Measurements from ENCODE around the gene EXOC1. TPM values are rescaled to one million over a fixed set of nuclear protein-coding genes. Genes with fewer than 3 reads are reported as not detected.
"Not testable (repeated sequence)": the region's sequence is repeated elsewhere in the genome, so short reads cannot be mapped to it uniquely, and the experiment has no call there.

Gene EXOC1
- total RNA-seq, 2 donors from 2014 or later: 18.0 to 18.4 TPM

- Histone ChIP-seq H3K4me1 (no peaks in the 10 kb centered on the region), H3K9me3 (no peaks in the 10 kb centered on the region), H3K27me3 (no peaks in the 10 kb centered on the region), H3K36me3 (no peaks in the 10 kb centered on the region), H3K27ac (no peak overlapping the region), H3K4me3 (no peak overlapping the region)
- no peak for DNase-seq (ENCODE audit: low spot score)
- TF ChIP-seq CTCF (IDR thresholded peaks at IDR 0.05): no peak
Observed at GRCh38 chr4:55927803-55928437, 74.5 kb downstream of the EXOC1 start.

GRCh38 chr4:55928846-55929245, 75.4 kb downstream of the EXOC1 start:
- H3K36me3 ChIP-seq: no peaks in the 10 kb centered on the region
- H3K4me3 ChIP-seq: no peak overlapping the region
- TF ChIP-seq CTCF (IDR thresholded peaks at IDR 0.05): no peak
- H3K9me3 ChIP-seq: peaks cover 0 to 3% of the 10 kb centered on the region in 2 donors
- H3K27ac ChIP-seq: no peak overlapping the region
- no peaks in the 10 kb centered on the region for H3K27me3 ChIP-seq
- H3K4me1 ChIP-seq: no peaks in the 10 kb centered on the region
- no peak for DNase-seq (ENCODE audit: low spot score)

DNA sequence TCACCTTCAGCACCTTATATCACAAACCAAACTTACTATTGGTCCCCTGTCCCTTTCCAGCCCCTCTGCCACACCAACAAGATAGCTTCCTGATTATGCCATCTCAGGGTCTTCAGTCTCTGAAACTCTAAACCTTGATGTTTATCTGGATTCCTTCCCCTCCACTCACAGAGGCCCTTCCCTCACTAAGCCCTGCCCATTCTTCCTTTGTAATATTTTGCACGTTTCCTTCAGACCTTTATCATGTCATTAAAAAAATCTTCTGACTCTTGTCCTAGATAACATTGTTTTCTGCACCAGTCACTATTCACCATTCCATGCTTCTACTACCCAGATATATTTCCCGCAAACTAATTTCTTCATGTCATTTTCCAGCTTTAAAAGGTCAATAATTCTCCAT, 77.6 kb downstream of the EXOC1 start:
- H3K27ac ChIP-seq: no peak overlapping the region
- H3K9me3 ChIP-seq: peaks cover 2 to 12% of the 10 kb centered on the region in 2 donors
- no peaks in the 10 kb centered on the region for H3K27me3 ChIP-seq
- no peak overlapping the region for H3K4me3 ChIP-seq
- TF ChIP-seq CTCF (IDR thresholded peaks at IDR 0.05): no peak
- H3K4me1 ChIP-seq: no peaks in the 10 kb centered on the region
- no peak for DNase-seq (ENCODE audit: low spot score)
- no peaks in the 10 kb centered on the region for H3K36me3 ChIP-seq

DNA sequence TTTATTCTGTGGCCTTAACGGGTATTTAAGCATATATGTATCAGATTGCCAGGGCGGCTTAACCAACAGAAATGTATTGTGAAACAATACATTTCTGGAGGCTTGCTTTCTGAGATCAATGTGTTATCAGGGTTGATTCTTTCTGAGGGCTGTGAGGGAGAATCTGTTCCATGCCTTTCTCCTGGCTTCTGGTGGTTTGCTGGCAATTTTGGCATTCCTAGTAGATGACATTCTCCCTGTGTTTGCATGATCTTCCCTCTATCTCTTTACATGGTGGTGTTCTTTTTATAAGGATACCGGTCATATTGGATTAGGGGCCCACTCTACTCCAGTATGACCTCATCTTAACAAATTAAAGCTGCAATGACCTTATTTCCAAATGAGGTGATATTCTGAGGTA, 78.4 kb downstream of the EXOC1 start:
- H3K36me3 ChIP-seq: no peaks in the 10 kb centered on the region
- no peaks in the 10 kb centered on the region for H3K27me3 ChIP-seq
- H3K4me3 ChIP-seq: no peak overlapping the region
- H3K9me3 ChIP-seq: peaks cover 2 to 20% of the 10 kb centered on the region in 2 donors
- TF ChIP-seq CTCF (IDR thresholded peaks at IDR 0.05): no peak
- H3K27ac ChIP-seq: no peak overlapping the region
- no peaks in the 10 kb centered on the region for H3K4me1 ChIP-seq
- no peak for DNase-seq (ENCODE audit: low spot score)

DNA sequence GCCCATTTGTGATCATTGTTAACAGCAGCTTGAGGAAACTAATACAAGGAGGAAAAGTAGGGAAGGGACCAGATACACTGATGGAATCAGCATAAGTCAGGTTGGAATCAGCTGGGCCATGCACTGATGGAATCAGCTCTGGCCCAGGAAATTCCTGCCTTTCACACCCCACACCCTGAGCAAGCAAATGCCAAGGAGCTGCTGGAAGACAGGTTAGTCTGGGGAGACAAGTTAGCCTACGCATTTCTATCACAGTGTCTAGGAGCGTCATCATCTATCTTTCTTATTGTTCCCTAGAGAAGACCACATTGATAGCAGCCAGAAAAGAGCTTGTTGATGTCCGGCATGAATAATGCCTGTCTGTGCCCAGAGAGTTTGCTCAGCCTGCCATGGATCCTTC, 79.1 kb downstream of the EXOC1 start:
- no peak for DNase-seq (ENCODE audit: low spot score)
- H3K27ac ChIP-seq: no peak overlapping the region
- no peaks in the 10 kb centered on the region for H3K27me3 ChIP-seq
- H3K4me1 ChIP-seq: no peaks in the 10 kb centered on the region
- H3K36me3 ChIP-seq: no peaks in the 10 kb centered on the region
- H3K9me3 ChIP-seq: peaks cover 2 to 27% of the 10 kb centered on the region in 2 donors
- no peak overlapping the region for H3K4me3 ChIP-seq
- TF ChIP-seq CTCF (IDR thresholded peaks at IDR 0.05): no peak

GRCh38 chr4:55933611-55934010, 80.2 kb downstream of the EXOC1 start:
- H3K27ac ChIP-seq: no peak overlapping the region
- no peaks in the 10 kb centered on the region for H3K27me3 ChIP-seq
- H3K36me3 ChIP-seq: peaks cover 6% of the 10 kb centered on the region
- no peak for DNase-seq (ENCODE audit: low spot score)
- no peak for TF ChIP-seq CTCF (IDR thresholded peaks at IDR 0.05)
- no peaks in the 10 kb centered on the region for H3K4me1 ChIP-seq
- H3K9me3 ChIP-seq: peaks cover 2 to 28% of the 10 kb centered on the region in 2 donors
- no peak overlapping the region for H3K4me3 ChIP-seq

- H3K4me1 ChIP-seq: not testable (repeated sequence)
Observed at GRCh38 chr4:55935907-55936306, 82.5 kb downstream of the EXOC1 start.

More at GRCh38 chr4:55935907-55936306, 82.5 kb downstream of the EXOC1 start:
- H3K9me3 ChIP-seq: peaks cover 2 to 28% of the 10 kb centered on the region in 2 donors
- DNase-seq (ENCODE audit: low spot score); H3K27me3 ChIP-seq; H3K36me3 ChIP-seq; H3K4me3 ChIP-seq; H3K27ac ChIP-seq: not testable (repeated sequence)
